ENCODE data around the gene RBFOX1. TPM values are rescaled to one million over a fixed set of nuclear protein-coding genes. Genes with fewer than 3 reads are reported as not detected.

The RBFOX1 gene
- total RNA-seq, 4 donors from 2014 or later: 0.12 to 0.54 TPM; not detected in 2

- no peaks in the 10 kb centered on the region for H3K27me3 ChIP-seq
- WGBS, 2 donors (ENCODE audit: low coverage in 1 of 2): 66 to 81% methylated on average over 5 to 6 of the region's 6 CpGs
- no peak for TF ChIP-seq CTCF (IDR thresholded peaks at IDR 0.05)
- TF ChIP-seq POLR2A (IDR thresholded peaks at IDR 0.05): no peak
- TF ChIP-seq EP300 (IDR thresholded peaks at IDR 0.05): no peak
- no peak for TF ChIP-seq POLR2AphosphoS5 (IDR thresholded peaks at IDR 0.05)
- H3K27ac ChIP-seq: no peak overlapping the region
- no peak overlapping the region for H3K4me3 ChIP-seq
- H3K9me3 ChIP-seq: no peaks in the 10 kb centered on the region
- H3K4me1 ChIP-seq: no peaks in the 10 kb centered on the region
- H3K36me3 ChIP-seq: no peaks in the 10 kb centered on the region
- ATAC-seq: no peak
Measured at GRCh38 chr16:7755347-7755882, 422.8 kb downstream of the RBFOX1 start.

Small RNAs within 50 kb of the gene (small RNA-seq; reads per million reads assigned to genes)
- 0 reads per million in 4 donors for gene RF00537
- 0 reads per million in 4 donors for gene RF00561
